Neural progenitor cell (in vitro differentiated cells): ENCODE measurements around the gene VPS72. TPM values are rescaled to one million over a fixed set of nuclear protein-coding genes. Genes with fewer than 3 reads are reported as not detected.

Source experiments
- DNase-seq: peaks from one replicate; pipeline ENCODE4 v3.0.0-alpha.2; 2016; ENCODE audit warnings: low spot score
- H2AFZ ChIP-seq: fragments of 200-600 bp; sonication (generic); replicated peaks from 2 replicates; pipeline ENCODE4 v1.6.1; 2016; ENCODE audit warnings: antibody characterized with exemption
- H3F3A ChIP-seq: fragments of 200-600 bp; sonication (generic); 2 replicates; pipeline ENCODE4 v1.6.1; 2016; ENCODE audit warnings: antibody characterized with exemption, low read depth
- H3K27ac ChIP-seq: fragments of 200-600 bp; sonication (generic); 2 replicates; pipeline ENCODE4 v1.5.1; 2016; ENCODE audit warnings: mild to moderate bottlenecking
- H3K27me3 ChIP-seq: fragments of 200-600 bp; sonication (generic); 2 replicates; pipeline ENCODE4 v1.6.1; 2016; ENCODE audit warnings: mild to moderate bottlenecking, moderate library complexity
- H3K36me3 ChIP-seq: fragments of 200-600 bp; sonication (generic); 2 replicates; pipeline ENCODE4 v1.5.1; 2016
- H3K4me1 ChIP-seq: fragments of 200-600 bp; sonication (generic); 2 replicates; pipeline ENCODE4 v1.6.1; 2016; ENCODE audit warnings: mixed run types
- H3K4me2 ChIP-seq: fragments of 200-600 bp; sonication (generic); 2 replicates; pipeline ENCODE4 v1.6.1; 2016
- H3K4me3 ChIP-seq: fragments of 200-600 bp; sonication (generic); 2 replicates; pipeline ENCODE4 v1.5.1; 2016
- H3K79me2 ChIP-seq: fragments of 200-600 bp; sonication (generic); 2 replicates; pipeline ENCODE4 v1.6.1; 2016; ENCODE audit warnings: low read depth
- H3K9ac ChIP-seq: fragments of 200-600 bp; sonication (generic); 2 replicates; pipeline ENCODE4 v1.6.1; 2016
- H3K9me3 ChIP-seq: fragments of 200-600 bp; sonication (generic); 2 replicates; pipeline ENCODE4 v1.5.1; 2016; ENCODE audit warnings: low read depth
- H4K20me1 ChIP-seq: fragments of 200-600 bp; sonication (generic); 2 replicates; pipeline ENCODE4 v1.6.1; 2016; ENCODE audit warnings: low read depth
- H3K27ac Mint-ChIP-seq: 3 replicates; pipeline ENCODE4 v1.8.0; 2021; ENCODE audit warnings: mixed read lengths
- H3K27me3 Mint-ChIP-seq: 2 replicates; pipeline ENCODE4 v1.8.0; 2022; ENCODE audit warnings: low read depth, mild to moderate bottlenecking, inconsistent platforms, moderate library complexity, mixed read lengths; ENCODE audit not compliant: insufficient read depth
- H3K36me3 Mint-ChIP-seq: 3 replicates; pipeline ENCODE4 v1.8.0; 2021; ENCODE audit warnings: mixed read lengths
- H3K4me1 Mint-ChIP-seq: 3 replicates; pipeline ENCODE4 v1.8.0; 2021; ENCODE audit warnings: mixed read lengths
- H3K4me3 Mint-ChIP-seq: 3 replicates; pipeline ENCODE4 v1.8.0; 2021; ENCODE audit warnings: mild to moderate bottlenecking, moderate library complexity, mixed read lengths
- H3K9me3 Mint-ChIP-seq: 3 replicates; pipeline ENCODE4 v1.8.0; 2020; ENCODE audit warnings: mixed read lengths
- CTCF ChIP-seq: fragments of 200-600 bp; sonication (generic); IDR thresholded peaks from 2 replicates; pipeline ENCODE4 v1.5.1; 2017; ENCODE audit warnings: antibody characterized with exemption, mild to moderate bottlenecking
- EZH2 ChIP-seq: fragments of 200-600 bp; sonication (generic); IDR thresholded peaks from 2 replicates; pipeline ENCODE4 v1.6.1; 2017; ENCODE audit warnings: antibody characterized with exemption, mild to moderate bottlenecking, moderate library complexity
- EZH2phosphoT487 ChIP-seq: fragments of 200-600 bp; sonication (generic); IDR thresholded peaks from 2 replicates; pipeline ENCODE4 v1.6.1; 2017; ENCODE audit warnings: antibody characterized with exemption
- total RNA-seq: library from RNA; depleted of rRNA; stranded (reverse); fragments of >200 nt; gene quantifications from 2 replicates; pipeline ENCODE4 v1.2.3, GENCODE V29; 2015; ENCODE audit warnings: low replicate concordance

The VPS72 gene
- total RNA-seq, 1 donor from 2014 or later, result 117 TPM

DNA sequence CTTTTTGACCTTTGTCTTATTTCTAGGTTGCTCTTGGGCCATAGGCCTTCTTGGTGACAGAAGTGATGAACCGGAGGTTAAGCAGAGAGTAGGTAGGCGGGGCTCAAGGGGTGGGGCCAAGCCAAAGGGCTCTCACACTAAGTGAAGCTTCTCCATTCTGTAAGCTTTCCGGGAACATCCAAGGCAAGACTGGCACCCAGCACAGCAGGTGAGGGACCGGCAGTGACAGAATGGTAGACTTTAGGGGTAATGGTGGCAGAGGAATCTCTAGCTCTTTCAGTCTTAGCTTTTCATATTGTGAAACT lies 33.5 kb downstream of the VPS72 start, which contains the start of gene TNFAIP8L2:
Gene TNFAIP8L2, plus strand, starts transcription at position 135 of the 305 bp plus-strand sequence. CDS start 2,049 bp downstream, outside the sequence.
- Histone ChIP-seq H3K4me3 (no peak within 1 kb of the TSS), H3K36me3 (no peaks in the 10 kb centered on the region), H3K27me3 (no peaks in the 10 kb centered on the region), H3K9me3 (no peaks in the 10 kb centered on the region), H4K20me1 (no peaks in the 10 kb centered on the region), H3K4me1 (no peaks in the 10 kb centered on the region), H3K4me2 (no peak within 1 kb of the TSS), H3K79me2 (no peaks in the 10 kb centered on the region), H3K9ac (no peak within 1 kb of the TSS), H3K27ac (no peak within 1 kb of the TSS), H2AFZ (no peak within 1 kb of the TSS), H3F3A (peaks cover 7% of the 10 kb centered on the region)
- peaks cover 2% of the 10 kb centered on the region for H3K4me1 Mint-ChIP-seq
- H3K9me3 Mint-ChIP-seq, result no peaks in the 10 kb centered on the region
- H3K27me3 Mint-ChIP-seq, result peaks cover 3% of the 10 kb centered on the region
- peak; percentile 8 for DNase-seq
- peak within 1 kb of the TSS; percentile 5 for H3K27ac Mint-ChIP-seq
- H3K36me3 Mint-ChIP-seq, result peaks cover 15% of the 10 kb centered on the region
- TF ChIP-seq CTCF, result no peak
- TF ChIP-seq EZH2phosphoT487, result no peak
- no peak for TF ChIP-seq EZH2
- H3K4me3 Mint-ChIP-seq, result no peak within 1 kb of the TSS

DNA sequence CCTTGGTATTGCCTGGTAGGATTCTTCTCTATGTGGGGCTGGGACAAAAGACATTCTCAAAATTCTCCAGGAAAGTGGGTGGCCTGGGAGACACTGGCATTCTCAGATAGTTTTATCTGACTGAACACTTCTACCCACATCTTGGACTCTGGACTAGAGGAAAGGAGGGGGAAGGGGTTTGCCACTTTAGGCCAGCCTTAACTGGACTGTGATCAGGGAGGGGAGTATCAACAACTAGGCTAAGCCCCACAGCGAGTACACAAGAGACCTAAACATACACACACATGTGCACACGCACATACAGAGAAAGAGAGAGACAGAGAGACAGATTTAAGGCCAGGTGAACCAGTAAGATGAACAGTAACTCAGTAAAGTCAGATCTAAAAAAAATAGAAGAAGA lies 42.3 kb downstream of the VPS72 start:
- Mint-ChIP-seq H3K27ac (no peak overlapping the region), H3K27me3 (peaks cover 16% of the 10 kb centered on the region), H3K9me3 (no peaks in the 10 kb centered on the region), H3K4me1 (peaks cover 36% of the 10 kb centered on the region), H3K36me3 (peaks cover 8% of the 10 kb centered on the region), H3K4me3 (peak overlapping the region; percentile 91)
- H3F3A ChIP-seq, result peaks cover 23% of the 10 kb centered on the region
- no peak for TF ChIP-seq EZH2
- no peak for TF ChIP-seq CTCF
- no peak for TF ChIP-seq EZH2phosphoT487
- peaks cover 20% of the 10 kb centered on the region for H4K20me1 ChIP-seq
- no peak overlapping the region for H3K4me2 ChIP-seq
- peaks cover 32% of the 10 kb centered on the region for H3K27me3 ChIP-seq
- no peak for DNase-seq
- H3K36me3 ChIP-seq, result no peaks in the 10 kb centered on the region
- H3K27ac ChIP-seq, result no peak overlapping the region
- H3K4me1 ChIP-seq, result peaks cover 30% of the 10 kb centered on the region
- no peak overlapping the region for H3K9ac ChIP-seq
- no peaks in the 10 kb centered on the region for H3K9me3 ChIP-seq
- H3K79me2 ChIP-seq, result no peaks in the 10 kb centered on the region
- H3K4me3 ChIP-seq, result no peak overlapping the region
- no peak overlapping the region for H2AFZ ChIP-seq

DNA sequence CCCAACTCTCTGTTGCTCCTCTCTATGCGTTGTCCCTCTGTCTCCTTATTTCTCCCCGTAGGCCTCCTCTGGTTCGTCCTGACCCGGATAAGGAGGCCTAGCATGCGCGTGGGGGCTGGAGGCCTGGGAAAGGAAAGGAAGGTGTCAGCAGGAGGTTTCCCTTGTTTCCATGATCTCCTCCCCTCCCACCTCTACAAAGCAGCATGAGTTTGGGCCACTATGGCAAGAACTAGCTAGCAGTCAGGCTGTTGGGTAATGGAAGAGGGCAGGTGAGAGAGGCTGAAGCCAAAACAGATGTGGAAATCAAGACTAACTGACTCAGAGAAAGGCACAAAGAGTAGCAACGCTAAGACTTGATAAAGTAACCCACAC lies 42.9 kb downstream of the VPS72 start:
- Histone ChIP-seq H3K36me3 (no peaks in the 10 kb centered on the region), H3K27me3 (peaks cover 32% of the 10 kb centered on the region), H2AFZ (peak overlapping the region; percentile 66), H3K4me2 (peak overlapping the region; percentile 91), H3K9ac (no peak overlapping the region), H3K4me3 (peak overlapping the region; percentile 91), H3K79me2 (no peaks in the 10 kb centered on the region), H3K9me3 (no peaks in the 10 kb centered on the region), H3F3A (peaks cover 27% of the 10 kb centered on the region), H3K4me1 (peaks cover 30% of the 10 kb centered on the region), H3K27ac (no peak overlapping the region), H4K20me1 (peaks cover 26% of the 10 kb centered on the region)
- H3K36me3 Mint-ChIP-seq, result peaks cover 10% of the 10 kb centered on the region
- H3K9me3 Mint-ChIP-seq, result no peaks in the 10 kb centered on the region
- no peak for DNase-seq
- H3K4me1 Mint-ChIP-seq, result peaks cover 38% of the 10 kb centered on the region
- H3K27ac Mint-ChIP-seq, result no peak overlapping the region
- no peak for TF ChIP-seq EZH2
- TF ChIP-seq CTCF, result no peak
- H3K27me3 Mint-ChIP-seq, result peaks cover 16% of the 10 kb centered on the region
- peak overlapping the region; percentile 91 for H3K4me3 Mint-ChIP-seq
